SK-N-MC (cell line): ENCODE data around the gene GTSF1L.

ENCODE experiments used
- EZH2 ChIP-seq: fragments of 200-600 bp; sonication (generic); IDR thresholded peaks from one replicate; pipeline ENCODE4 v1.6.1; 2017; ENCODE audit warnings: antibody characterized with exemption
- FOXP2 ChIP-seq: optimal IDR thresholded peaks from 2 replicates; pipeline ENCODE3; 2011; ENCODE audit warnings: mild to moderate bottlenecking, moderate library complexity; ENCODE audit not compliant: insufficient read depth; ENCODE audit errors: extremely low read length, control extremely low read depth
- POLR2AphosphoS5 ChIP-seq: IDR thresholded peaks from 2 replicates; pipeline ENCODE4 v1.6.1; 2012; ENCODE audit warnings: mild to moderate bottlenecking, low read depth, low read length, borderline replicate concordance

- TF ChIP-seq EZH2: no peak
- no peak for TF ChIP-seq POLR2AphosphoS5
- TF ChIP-seq FOXP2: no peak
These were observed 11.3 kb downstream of the GTSF1L start for GRCh38 chr20:43715511-43715910.
